ENCODE data around the gene COL27A1.

COL27A1 gene

DNA sequence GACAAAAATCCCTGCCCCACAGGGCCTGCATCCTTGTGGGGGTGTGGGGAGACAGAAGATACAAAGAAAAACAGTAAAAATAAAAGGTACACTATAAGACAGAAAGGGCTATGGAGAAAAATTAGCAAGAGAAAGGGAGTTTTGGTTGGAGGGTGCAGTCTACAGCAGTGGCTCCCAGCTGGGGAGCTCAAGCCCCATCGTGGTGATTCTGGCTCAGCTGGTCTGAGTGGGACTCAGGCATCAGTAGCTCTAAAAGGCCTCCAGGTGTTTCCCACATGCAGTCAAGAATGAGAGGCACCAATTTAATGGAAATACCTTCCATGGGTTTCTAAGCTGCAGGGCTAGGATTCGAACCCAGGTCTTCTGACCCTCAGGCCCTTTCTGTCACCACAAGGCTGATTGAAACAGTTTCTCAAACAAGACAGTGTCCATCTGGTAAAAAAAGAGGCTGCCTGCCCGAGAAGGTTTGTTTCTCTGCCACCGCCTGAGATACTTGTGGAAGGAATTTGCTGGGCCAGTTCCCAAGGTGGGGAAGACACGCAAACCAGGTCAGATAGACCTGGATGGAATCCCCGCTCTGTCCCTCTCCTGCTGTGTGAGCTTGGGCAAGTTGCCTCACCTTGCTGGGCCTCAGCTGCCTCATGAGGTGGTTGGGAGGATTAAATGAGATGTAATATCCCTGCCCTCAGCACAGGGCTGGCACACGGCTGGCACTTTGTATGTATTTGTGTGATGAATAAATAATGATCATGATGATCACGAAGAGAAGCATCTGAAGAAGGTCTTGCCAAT is 43.1 kb downstream of the COL27A1 start:
- no peak for DNase-seq (ENCODE audit: low read depth, low spot score)
- no peak overlapping the region for H3K4me3 ChIP-seq (ENCODE audit: low read length)

DNA sequence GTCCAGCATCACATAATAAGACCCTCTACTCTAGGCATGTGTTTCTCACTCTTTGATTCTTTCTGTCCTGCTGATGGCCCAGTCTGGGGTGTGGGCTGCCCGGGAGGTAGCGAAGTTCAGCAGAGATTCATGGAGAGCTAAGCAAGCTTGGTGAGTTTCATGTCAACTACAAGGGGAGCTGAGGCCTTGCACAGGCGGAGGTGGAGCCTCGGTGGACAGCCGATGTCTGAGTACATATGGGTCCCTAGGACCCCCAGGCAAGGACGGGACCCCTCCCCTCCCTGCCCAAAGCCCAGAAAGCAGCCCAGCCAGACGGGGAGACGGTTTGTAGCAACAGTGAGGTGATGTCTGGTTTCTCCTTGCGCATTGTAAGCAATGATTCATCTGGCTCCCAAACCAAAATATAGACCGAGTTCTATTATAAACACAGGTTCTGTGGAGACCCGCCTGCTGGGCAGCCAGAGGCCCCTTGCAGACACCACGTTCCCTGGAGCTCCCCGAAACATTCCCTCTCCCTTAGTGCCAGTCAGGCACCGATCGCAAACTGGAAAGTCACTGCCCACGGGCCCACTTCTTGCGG is 45.5 kb downstream of the COL27A1 start:
- no peak for DNase-seq (ENCODE audit: low read depth, low spot score)
- H3K4me3 ChIP-seq (ENCODE audit: low read length): no peak overlapping the region

DNA sequence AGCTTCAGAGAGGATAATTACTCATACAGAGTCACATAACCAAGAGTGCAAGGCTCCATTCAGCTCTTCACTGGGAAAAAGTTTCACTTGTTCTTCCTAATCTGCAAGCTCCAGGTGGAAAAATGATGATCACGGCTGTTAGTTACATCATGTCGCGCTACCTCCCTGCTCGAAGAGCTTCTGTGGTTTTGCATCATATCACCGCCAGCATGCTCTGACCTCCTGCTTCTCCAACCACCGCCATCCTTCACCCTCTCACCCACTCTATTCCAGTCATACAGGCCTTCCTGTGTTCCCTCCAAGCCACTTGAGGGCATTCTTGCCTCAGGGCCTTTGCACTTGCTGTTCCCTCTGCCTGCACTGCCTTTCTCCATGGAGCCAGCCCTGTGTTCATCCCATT is 47.1 kb downstream of the COL27A1 start:
- no peak for DNase-seq (ENCODE audit: low read depth, low spot score)
- H3K4me3 ChIP-seq (ENCODE audit: low read length): no peak overlapping the region

DNA sequence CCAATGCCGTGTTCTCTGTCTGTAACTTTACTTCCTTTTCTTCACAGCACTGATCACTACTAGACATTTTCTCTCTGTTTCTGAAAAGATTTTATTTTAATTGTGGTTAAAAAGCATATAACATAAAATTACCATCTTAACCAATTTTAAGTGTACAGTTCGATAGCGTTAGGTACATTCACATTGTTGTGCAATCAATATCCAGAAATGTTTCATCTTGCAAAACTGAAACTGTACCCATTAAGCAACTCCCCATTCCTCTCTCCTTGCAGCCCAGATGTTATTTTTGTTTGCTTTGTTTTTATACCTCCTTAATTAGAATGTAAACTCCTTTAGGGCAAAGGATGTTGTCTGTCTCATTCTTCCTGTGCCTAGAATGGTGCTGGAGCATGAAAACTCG is 47.5 kb downstream of the COL27A1 start:
- no peak for DNase-seq (ENCODE audit: low read depth, low spot score)
- no peak overlapping the region for H3K4me3 ChIP-seq (ENCODE audit: low read length)

DNA sequence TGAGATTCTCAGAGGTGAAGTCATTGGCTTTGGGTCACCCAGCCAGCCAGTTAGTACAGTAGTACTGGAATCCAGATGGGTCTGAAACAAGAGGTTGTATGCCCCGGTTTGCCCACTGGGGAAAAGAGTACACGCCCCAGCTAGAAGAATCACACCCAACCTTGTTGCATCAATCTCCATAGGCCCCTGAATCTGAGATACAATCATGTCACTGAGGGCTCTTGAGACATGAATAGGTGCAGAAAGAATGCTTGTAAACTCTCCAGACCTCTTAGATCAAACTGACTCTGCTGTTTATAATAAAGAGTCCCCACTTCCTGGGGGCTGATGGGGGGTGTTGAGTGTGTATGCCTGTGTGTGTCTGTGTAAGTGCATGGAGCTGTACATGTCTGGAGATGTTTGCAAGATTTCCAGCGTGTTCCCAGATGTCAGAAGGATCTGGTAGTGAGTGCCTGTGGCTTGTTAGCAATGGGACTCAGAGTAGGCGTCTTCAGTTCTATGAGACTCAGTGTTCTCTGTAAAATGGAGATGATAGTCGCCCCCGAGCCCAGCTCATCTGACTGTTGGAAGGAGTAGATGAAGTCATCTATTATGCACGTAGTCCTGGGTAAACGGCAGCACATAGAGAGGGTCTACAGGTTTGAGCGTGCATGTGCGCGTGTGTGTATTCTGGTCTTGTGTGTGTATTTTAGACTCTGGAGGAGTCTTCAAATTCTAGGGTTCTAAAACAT is 48.2 kb downstream of the COL27A1 start:
- no peak for DNase-seq (ENCODE audit: low read depth, low spot score)
- no peak overlapping the region for H3K4me3 ChIP-seq (ENCODE audit: low read length)

DNA sequence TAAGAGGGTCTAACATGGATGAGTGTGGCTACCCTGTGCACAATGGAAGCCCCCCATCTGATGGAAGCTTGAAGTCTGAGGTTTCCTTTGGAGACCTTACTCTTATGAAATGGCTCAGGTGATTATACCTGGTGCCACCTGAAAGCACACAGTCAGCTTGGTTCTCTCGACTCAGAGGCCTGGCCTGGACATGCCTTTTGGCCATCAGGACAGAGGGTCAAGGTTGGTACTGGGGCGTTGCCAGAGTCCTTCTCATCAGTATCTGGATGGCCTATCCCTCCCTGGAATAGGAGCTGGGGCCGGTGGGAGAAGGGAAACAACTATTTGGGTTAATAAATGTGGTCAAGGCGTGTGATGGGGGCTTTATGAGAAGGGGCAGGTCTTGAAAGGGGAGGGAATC is 48.9 kb downstream of the COL27A1 start:
- no peak for DNase-seq (ENCODE audit: low read depth, low spot score)
- H3K4me3 ChIP-seq (ENCODE audit: low read length): no peak overlapping the region

DNA sequence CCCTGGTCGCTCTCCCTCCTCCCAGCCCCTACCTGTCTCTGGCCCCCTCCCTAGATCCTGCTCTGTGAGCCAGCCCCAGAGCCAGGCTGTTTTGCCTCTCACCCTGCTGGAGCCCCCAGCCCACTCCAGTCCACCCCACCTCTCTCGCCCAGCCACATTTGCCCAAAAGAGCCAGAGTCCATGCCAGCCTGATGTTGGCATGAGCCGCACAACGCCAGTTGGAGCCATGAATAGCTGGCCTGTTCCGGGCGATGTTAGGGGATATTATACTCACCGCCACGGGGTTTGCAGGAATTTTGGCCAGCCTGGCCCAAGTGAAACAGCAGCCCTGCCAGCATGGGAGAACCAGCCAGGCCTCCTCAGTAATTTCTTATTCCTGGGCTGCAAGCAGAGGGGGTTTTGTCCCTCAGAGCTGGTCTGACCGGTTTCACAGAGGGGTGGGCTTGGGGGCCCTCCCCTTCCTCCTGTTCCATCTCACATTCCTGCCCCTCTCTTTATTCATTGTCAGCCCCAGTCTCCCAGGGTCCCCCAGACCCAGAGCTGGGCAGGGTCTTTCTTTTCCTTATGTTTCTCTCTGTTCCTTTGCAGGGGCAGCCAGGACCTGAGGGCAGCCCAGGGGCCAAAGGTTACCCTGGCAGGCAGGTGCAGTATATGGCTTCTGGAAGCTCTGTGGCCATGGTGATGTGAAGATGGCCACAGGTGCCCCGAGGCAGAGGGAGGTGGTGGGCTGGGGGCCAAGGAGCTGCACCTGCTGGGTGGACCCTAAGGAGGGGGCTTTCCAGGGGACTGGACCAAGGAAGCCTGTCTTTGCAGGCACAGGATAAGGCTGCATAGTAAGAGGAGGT is 50.1 kb downstream of the COL27A1 start:
- DNase-seq (ENCODE audit: low read depth, low spot score): no peak
- no peak overlapping the region for H3K4me3 ChIP-seq (ENCODE audit: low read length)

DNA sequence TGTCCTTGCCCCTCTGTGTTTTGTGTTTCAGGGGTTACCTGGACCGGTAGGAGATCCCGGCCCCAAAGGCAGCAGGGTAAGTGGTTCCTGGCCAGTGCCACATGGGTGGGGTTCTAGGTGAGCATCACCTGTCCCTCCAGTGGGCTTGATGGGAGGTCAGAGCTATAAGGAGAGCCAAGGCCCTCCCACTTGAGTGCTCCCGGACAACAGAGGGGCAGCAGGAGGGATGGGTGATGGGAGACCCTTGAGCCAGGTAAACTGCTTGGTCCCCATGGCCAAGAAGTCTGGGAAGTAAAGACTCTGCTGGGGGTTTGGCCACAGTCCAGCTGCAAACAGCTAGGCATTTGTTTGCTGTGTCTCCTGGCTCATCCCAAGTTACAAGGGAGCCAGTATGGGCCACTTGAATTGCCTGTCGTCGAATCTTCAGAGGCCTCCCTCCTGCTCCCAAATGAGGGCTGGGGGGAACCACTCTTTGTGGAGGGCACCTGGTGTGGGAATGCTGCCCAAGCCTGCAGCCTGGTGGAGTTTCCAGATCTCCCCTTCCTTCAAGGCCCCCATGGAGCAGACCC is 51.0 kb downstream of the COL27A1 start:
- no peak for DNase-seq (ENCODE audit: low read depth, low spot score)
- H3K4me3 ChIP-seq (ENCODE audit: low read length): no peak overlapping the region

DNA sequence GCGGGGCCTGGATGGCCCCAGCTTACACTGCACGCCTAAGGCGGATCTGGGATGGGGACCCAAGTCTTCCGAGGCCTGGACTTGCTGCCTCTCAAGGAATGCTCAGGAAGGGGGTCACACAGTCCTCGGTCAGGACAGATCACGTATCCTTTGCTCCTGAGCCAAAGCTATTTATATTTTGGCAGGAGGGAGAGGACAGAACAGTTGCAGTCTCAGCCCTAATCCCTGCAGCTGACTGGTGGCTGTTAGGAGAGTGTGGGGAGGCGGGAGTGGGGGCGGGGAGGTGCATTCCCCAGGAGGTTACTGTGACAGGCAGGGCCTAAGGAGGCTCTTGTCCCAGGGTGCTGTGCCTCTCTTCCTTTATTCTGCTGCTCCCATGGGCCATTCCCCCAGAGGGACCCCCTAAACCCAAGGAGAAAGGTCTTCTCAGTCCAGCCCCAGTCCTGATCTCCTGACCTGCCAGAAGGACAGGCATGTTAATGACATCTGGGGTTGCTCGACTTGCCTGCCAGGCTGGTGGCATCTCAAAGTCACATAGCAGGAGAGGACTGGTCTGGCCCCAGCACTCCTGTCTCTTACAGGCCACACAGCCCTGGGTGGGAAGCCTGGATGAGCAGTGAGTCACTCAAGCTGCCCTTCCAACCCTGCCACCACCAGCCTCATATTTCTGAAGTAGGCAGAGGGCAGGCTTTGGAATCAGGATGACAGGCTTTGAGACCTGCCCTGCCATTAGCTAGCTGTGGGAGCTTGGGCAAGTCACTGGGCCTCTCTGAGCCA is 51.9 kb downstream of the COL27A1 start:
- no peak overlapping the region for H3K4me3 ChIP-seq (ENCODE audit: low read length)
- DNase-seq (ENCODE audit: low read depth, low spot score): no peak

DNA sequence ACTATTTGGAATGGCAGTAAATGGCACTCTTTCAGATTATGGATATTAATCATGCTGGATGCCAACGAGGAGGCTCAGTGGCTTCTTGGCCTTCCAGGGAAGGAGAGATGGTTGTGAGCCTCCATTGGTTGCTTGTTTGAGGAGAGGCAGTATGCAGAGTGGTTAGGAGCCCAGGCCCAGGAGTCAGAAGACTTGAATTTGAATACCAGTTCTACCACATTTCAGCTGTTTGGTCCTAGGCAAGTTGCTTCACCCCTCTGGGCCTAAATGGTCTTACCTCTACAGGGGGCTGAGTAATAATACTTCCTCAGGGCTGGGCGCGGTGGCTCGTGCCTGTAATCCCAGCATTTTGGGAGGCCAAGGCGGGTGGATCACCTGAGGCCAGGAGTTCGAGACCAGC is 52.5 kb downstream of the COL27A1 start:
- no peak for DNase-seq (ENCODE audit: low read depth, low spot score)
- H3K4me3 ChIP-seq (ENCODE audit: low read length): no peak overlapping the region

DNA sequence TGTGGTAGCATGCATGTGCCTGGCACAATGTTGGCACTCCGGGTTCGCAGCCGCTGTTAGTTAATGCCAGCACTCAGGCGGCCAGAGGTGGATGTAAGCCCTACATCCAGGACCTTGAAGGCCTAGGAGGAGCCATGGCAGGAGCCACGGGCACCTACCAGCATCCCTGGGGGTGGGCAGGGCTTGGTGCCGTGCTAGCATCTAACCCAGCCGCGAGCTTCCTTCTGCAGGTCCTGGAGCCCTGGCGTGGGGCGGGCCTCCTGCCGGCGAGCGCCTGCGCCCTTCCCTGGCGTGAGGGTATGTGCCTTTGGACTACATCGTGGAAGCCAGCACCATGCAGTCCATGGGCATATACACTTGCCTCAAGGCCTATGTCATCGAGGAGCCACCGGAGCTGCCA is 53.8 kb downstream of the COL27A1 start:
- DNase-seq (ENCODE audit: low read depth, low spot score): no peak
- H3K4me3 ChIP-seq (ENCODE audit: low read length): no peak overlapping the region

DNA sequence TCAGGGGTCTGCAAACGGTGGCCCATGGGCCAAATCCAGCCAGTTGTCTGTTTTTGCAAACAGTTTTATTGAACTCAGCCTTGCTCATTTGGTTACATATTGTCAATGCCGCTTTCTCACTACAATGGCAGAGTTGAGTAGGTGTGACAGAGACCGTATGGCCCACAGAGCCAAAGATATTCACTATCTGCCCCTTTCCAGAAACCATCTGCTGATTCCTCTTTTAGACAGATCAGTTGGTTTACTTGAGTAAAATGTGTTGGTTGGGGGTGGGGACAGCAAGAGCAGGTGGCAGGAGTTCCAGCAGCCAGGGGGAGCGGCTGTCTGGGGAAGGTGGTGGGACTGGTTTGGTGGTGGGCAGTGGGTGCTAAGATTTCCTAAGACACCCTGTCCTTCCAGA is 54.8 kb downstream of the COL27A1 start:
- no peak overlapping the region for H3K4me3 ChIP-seq (ENCODE audit: low read length)
- no peak for DNase-seq (ENCODE audit: low read depth, low spot score)

DNA sequence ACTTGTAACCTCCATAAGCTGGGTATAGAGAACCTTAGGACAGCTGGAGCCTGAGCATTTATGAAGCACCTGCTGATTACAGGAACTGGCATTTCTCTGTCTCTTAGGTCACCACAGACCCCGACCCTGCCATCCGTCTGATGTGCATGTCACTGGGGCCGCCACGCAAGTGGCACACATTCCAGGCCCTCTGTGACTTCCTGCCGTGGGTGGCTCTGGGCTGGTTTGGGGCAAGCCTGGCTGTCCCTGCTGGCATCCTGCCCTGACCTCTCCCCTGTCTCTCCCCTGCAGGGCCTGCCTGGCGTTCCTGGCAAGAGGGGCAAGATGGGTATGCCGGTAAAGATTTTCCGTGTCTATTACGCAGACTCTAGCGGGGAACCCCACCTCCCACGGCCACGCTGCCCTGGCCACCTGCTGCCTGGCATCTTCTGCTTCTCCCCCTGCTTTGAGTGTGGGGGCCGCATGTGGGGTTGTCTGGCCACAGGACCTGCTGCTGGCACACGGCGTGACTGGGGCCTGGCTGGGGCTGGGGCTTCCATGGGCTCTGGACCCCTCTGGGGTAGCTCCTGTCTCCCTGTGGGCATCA is 55.4 kb downstream of the COL27A1 start:
- no peak overlapping the region for H3K4me3 ChIP-seq (ENCODE audit: low read length)
- no peak for DNase-seq (ENCODE audit: low read depth, low spot score)

DNA sequence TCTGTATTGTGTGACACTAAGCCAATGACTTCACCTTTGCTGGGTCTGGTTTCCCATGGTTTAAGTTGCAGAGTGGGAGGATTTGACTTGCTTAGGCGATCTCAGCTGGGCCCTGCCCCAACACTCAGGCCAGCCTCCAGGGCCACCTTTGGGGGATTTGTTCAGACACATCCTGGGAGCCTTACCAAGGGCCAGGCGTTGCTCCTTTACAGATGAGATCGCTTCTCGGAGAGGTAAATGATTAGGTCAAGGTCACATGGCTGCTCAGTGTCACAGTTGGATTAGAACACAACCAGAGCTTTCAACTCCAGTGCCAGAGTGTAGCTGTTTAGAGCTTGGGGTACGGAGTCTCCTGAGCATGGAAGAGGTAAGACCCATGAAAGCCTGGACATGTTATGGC is 57.5 kb downstream of the COL27A1 start:
- no peak for DNase-seq (ENCODE audit: low read depth, low spot score)
- no peak overlapping the region for H3K4me3 ChIP-seq (ENCODE audit: low read length)

DNA sequence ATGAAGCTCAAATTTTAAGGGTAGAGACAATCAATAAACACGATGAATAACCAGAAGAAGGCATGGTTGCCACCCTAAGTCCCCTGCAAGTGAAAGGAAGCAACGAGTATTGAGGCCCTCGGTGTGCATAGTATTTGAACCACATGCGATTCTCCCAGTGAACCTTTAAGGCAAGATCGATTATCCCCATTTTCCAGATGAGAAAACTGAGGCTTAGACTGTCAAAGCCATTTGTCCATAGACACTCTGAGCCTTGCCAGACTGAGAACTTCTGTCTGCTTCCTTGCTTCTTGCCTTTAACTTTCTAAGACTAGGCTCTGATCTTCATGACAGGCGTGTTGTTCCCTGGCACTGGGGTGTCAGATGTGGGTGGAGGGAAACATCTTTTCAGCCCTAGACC is 58.2 kb downstream of the COL27A1 start:
- no peak for DNase-seq (ENCODE audit: low read depth, low spot score)
- H3K4me3 ChIP-seq (ENCODE audit: low read length): no peak overlapping the region

DNA sequence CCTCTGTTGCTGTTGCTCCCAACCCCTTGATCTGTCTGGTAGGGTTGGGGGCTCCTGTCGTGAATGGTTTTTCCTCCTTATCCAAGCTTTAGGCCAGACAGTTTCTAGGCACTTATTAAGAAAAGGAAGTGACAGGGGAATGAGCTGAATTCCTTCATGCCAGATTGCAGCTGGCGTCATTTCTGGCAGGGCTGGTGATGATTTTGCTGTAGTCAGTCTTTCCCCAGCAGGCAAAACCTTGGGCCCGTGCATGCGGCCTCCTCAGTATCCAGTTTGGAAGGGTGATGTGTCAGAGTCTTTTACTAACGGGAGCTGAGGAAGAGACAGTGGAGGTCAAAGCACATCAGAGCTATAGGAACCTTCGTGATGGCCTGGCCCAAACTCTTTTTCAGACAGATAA is 58.8 kb downstream of the COL27A1 start:
- DNase-seq (ENCODE audit: low read depth, low spot score): no peak
- H3K4me3 ChIP-seq (ENCODE audit: low read length): no peak overlapping the region

DNA sequence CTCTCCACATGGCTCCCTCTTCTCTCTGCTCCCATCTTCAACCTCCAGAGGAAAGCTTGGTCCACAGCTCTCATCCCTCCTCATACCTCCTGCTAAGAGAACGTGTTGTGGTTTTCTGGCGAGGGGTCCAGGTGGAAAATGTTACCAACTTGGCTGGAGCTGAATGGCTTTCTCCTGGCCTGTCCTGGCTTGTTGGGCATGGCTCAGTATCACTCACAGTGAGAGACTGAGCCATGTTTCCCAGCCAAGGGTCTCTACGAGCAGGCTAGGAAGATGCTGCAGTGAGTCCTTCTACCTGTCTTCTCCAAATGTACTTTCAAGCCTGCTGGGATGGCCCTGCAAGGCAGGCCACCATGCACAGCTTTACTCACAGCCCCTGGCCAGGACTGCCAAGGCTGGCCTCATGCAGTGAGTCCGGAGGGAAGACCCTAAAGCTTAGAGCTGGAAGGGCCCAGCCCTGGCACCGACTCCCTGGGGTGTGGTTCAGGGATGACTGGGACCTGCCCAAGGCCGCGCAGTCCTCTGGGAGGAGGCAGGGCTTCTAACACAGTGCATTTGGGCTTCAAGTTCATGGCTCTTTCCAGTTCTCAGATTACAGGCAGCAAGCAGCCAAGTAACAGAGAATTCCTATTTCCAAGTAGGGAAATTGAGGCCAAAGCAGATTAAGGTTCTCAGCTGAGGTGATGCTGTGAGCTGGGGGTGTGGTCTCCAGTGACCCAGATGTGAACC is 59.5 kb downstream of the COL27A1 start:
- no peak for DNase-seq (ENCODE audit: low read depth, low spot score)
- no peak overlapping the region for H3K4me3 ChIP-seq (ENCODE audit: low read length)

DNA sequence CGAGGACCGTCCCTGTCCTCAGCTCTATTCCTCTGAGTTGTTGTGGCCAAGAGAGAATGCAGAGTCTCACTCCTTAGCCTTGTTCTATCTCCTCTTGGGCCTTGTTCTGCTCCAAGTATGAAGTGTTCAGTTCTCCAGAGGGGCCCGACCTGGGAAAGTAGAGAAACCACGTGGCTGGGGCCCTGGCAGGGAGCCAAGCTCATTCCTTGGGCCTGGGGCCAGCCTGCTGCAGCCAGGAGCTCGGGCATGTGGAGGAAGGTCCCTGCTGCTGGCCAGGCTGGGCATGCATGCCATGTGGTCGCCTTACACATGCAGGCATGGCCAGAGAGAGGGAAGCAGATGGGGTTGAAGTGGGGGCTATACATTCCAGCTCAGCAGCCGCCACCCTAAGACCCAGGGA is 60.7 kb downstream of the COL27A1 start:
- H3K4me3 ChIP-seq (ENCODE audit: low read length): no peak overlapping the region
- DNase-seq (ENCODE audit: low read depth, low spot score): no peak

All from Jurkat, Clone E6-1 (cell line).